ENCODE data around the gene RNMT.
"Not testable (repeated sequence)": the region's sequence is repeated elsewhere in the genome, so short reads cannot be mapped to it uniquely, and the experiment has no call there.

Gene RNMT

DNA sequence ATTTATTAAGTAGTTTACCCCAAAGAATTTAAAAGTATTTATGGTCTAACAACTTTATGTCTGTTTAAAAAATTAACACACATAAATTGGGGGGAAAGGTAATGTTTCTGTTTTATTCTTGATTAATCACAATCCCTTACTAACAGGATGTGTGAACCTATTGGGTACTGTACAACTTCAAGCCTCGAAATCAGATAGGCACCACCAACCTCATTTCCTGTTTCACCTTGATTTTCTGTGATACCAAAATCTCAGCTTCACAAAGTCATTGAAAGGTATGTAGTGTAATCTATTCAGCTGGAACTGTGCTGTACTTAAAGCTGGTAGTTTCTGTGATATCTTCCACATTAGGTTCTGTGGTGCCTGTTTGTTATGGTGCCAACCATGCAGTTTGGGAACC is 4.0 kb downstream of the RNMT start:
- H3K36me3 ChIP-seq (ENCODE audit: control insufficient read depth, insufficient read depth, low read length), result peaks cover 14% of the 10 kb centered on the region
- no peaks in the 10 kb centered on the region for H3K9me3 ChIP-seq (ENCODE audit: control insufficient read depth, low read length)
- peaks cover 3% of the 10 kb centered on the region for H3K4me1 ChIP-seq (ENCODE audit: control insufficient read depth, insufficient read depth, low read length)
- 100% methylated on average over 1 of the region's 1 CpG for WGBS, 2 experiments
- no peaks in the 10 kb centered on the region for H3K27me3 ChIP-seq (ENCODE audit: control insufficient read depth, insufficient read depth, low read length, poor library complexity, severe bottlenecking)
- H3K4me3 ChIP-seq (ENCODE audit: insufficient read depth, low read depth, low read length), result no peak overlapping the region
- no peak overlapping the region for H3K27ac ChIP-seq (ENCODE audit: insufficient read depth, low read depth, low read length, poor library complexity, severe bottlenecking)

DNA sequence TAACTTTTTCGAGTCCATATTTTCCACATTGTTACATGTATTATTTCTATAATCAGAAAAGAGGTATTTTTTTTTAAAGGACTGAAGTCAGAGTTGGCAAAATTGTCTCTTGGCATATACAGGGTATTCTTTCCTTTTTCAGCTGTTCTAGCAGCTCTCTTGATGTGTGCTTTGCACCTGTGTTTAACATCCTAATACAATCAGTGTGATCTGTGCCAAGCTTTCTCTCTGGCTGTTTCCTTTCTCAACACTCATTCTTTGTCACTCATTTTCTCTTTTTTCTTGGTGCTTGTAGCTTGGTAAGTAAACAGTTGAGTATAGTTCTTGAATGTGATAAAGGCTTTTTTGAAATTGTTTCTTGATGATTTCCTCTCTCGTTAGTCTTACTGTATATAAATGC is 9.2 kb downstream of the RNMT start:
- H3K4me3 ChIP-seq (ENCODE audit: insufficient read depth, low read depth, low read length), result no peak overlapping the region
- no peaks in the 10 kb centered on the region for H3K27me3 ChIP-seq (ENCODE audit: control insufficient read depth, insufficient read depth, low read length, poor library complexity, severe bottlenecking)
- H3K9me3 ChIP-seq (ENCODE audit: control insufficient read depth, low read length), result no peaks in the 10 kb centered on the region
- H3K27ac ChIP-seq (ENCODE audit: insufficient read depth, low read depth, low read length, poor library complexity, severe bottlenecking), result no peak overlapping the region
- peaks cover 37% of the 10 kb centered on the region for H3K36me3 ChIP-seq (ENCODE audit: control insufficient read depth, insufficient read depth, low read length)
- H3K4me1 ChIP-seq (ENCODE audit: control insufficient read depth, insufficient read depth, low read length), result no peaks in the 10 kb centered on the region
- WGBS, 2 experiments, result 89 to 100% methylated on average over 1 of the region's 2 CpGs

DNA sequence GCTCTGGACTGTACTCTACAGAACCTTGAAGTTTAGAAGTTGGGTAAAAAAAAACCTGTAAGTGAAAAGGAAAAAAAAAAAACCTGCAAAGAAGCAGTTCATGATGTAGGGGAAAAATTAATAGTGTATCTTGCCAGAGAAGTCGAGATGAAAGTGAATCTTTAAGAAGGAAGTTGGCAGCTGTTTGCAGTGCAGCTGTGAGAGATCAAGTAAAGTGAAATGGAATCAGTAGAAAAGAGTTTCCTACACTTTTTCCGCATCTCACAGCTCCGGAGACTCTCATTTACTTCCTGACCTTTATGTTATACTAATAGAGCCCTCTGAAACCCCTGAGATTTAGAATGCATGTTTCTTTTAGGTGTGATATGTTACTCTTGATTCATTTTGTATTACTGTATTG is 19.2 kb downstream of the RNMT start:
- WGBS, 2 experiments, result 93 to 99% methylated on average over 1 to 3 of the region's 3 CpGs
- Histone ChIP-seq H3K27ac (ENCODE audit: insufficient read depth, low read depth, low read length, poor library complexity, severe bottlenecking) (no peak overlapping the region), H3K9me3 (ENCODE audit: control insufficient read depth, low read length) (no peaks in the 10 kb centered on the region), H3K4me1 (ENCODE audit: control insufficient read depth, insufficient read depth, low read length) (no peaks in the 10 kb centered on the region), H3K36me3 (ENCODE audit: control insufficient read depth, insufficient read depth, low read length) (peaks cover 32% of the 10 kb centered on the region), H3K27me3 (ENCODE audit: control insufficient read depth, insufficient read depth, low read length, poor library complexity, severe bottlenecking) (no peaks in the 10 kb centered on the region), H3K4me3 (ENCODE audit: insufficient read depth, low read depth, low read length) (no peak overlapping the region)

DNA sequence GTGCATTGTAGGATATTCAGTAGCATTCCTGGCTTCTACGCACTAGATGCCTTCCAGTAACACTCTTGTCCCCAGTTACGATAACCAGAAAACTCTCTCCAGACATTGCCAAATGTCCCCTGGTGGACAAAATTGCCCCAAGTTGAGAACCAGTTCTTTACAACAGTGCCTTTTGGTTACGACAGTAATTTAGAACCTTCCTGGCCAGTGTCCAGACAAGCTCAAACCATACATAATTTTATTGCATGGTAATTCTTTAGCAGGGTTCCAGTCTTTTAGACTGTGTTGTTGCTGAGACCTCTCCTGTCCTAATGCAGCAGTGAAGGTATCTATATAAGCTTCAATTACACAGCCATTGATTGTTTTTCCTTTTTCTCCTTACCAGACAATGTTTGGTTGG is 20.2 kb downstream of the RNMT start:
- H3K4me3 ChIP-seq (ENCODE audit: insufficient read depth, low read depth, low read length), result no peak overlapping the region
- 93 to 98% methylated on average over 3 of the region's 3 CpGs for WGBS, 2 experiments
- H3K27me3 ChIP-seq (ENCODE audit: control insufficient read depth, insufficient read depth, low read length, poor library complexity, severe bottlenecking), result no peaks in the 10 kb centered on the region
- H3K9me3 ChIP-seq (ENCODE audit: control insufficient read depth, low read length), result no peaks in the 10 kb centered on the region
- H3K4me1 ChIP-seq (ENCODE audit: control insufficient read depth, insufficient read depth, low read length), result no peaks in the 10 kb centered on the region
- H3K27ac ChIP-seq (ENCODE audit: insufficient read depth, low read depth, low read length, poor library complexity, severe bottlenecking), result no peak overlapping the region
- H3K36me3 ChIP-seq (ENCODE audit: control insufficient read depth, insufficient read depth, low read length), result peaks cover 27% of the 10 kb centered on the region

DNA sequence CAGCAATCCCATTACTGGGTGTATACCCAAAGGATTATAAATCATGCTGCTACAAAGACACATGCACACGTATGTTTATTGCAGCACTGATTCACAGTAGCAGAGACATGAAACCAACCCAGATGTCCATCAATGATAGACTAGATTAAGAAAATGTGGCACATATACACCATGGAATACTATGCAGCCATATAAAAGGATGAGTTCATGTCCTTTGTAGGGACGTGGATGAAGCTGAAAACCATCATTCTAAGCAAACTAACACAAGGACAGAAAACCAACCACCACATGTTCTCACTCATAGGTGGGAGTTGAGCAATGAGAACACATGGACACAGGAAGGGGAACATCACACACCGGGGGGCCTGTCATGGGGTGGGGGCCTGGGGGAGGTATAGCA is 25.1 kb downstream of the RNMT start:
- H3K36me3 ChIP-seq (ENCODE audit: control insufficient read depth, insufficient read depth, low read length), result peaks cover 27% of the 10 kb centered on the region

DNA sequence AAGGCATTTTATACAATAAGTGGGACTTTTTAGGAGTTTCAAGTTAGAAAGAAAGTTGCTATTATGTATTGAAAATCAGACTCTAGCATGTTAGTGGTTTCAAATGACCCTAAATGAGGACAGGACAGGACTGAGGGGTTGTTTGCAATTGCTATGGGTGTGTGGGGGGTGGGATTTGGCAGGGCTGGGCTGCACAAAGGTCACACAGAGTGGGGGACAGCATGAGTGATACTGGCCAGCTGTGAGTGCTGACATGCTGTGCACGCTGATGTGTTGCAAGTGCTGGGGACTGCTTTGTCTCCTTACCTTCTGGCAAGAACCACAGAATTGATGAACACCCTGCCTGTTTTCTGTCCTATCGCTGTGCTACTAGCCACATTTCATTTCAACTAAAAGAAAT is 29.8 kb downstream of the RNMT start:
- Histone ChIP-seq H3K4me1 (ENCODE audit: control insufficient read depth, insufficient read depth, low read length) (no peaks in the 10 kb centered on the region), H3K27ac (ENCODE audit: insufficient read depth, low read depth, low read length, poor library complexity, severe bottlenecking) (no peak overlapping the region), H3K4me3 (ENCODE audit: insufficient read depth, low read depth, low read length) (no peak overlapping the region), H3K36me3 (ENCODE audit: control insufficient read depth, insufficient read depth, low read length) (peaks cover 16% of the 10 kb centered on the region), H3K27me3 (ENCODE audit: control insufficient read depth, insufficient read depth, low read length, poor library complexity, severe bottlenecking) (no peaks in the 10 kb centered on the region), H3K9me3 (ENCODE audit: control insufficient read depth, low read length) (no peaks in the 10 kb centered on the region)
- WGBS, 2 experiments, result 90 to 98% methylated on average over 2 of the region's 2 CpGs

More for the DNA sequence above, 25.1 kb downstream of the RNMT start:
- H3K9me3 ChIP-seq (ENCODE audit: control insufficient read depth, low read length); H3K4me3 ChIP-seq (ENCODE audit: insufficient read depth, low read depth, low read length); H3K27me3 ChIP-seq (ENCODE audit: control insufficient read depth, insufficient read depth, low read length, poor library complexity, severe bottlenecking); H3K4me1 ChIP-seq (ENCODE audit: control insufficient read depth, insufficient read depth, low read length); H3K27ac ChIP-seq (ENCODE audit: insufficient read depth, low read depth, low read length, poor library complexity, severe bottlenecking): not testable (repeated sequence)
- WGBS, 2 experiments, result 78 to 83% methylated on average over 2 to 3 of the region's 3 CpGs

DNA sequence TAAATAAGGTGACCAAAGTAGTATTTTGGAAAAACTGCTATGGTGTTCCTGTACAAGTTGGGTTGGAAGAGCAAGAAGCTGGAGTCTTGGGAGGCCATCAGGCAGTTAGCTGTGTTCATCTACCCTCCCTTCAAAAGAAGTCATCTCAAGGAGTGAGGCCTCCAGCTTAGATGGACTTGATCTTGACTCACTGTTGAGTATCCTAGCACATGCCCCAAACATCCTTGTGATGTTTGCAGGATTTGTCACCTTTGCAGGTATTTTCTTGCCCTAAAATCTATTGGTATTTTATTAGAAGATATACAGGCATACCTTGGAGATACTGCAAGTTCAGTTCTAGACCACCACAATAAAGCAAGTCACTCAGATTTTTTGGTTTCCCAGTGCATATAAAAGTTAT is 30.2 kb downstream of the RNMT start:
- Histone ChIP-seq H3K9me3 (ENCODE audit: control insufficient read depth, low read length) (no peaks in the 10 kb centered on the region), H3K36me3 (ENCODE audit: control insufficient read depth, insufficient read depth, low read length) (peaks cover 16% of the 10 kb centered on the region), H3K27ac (ENCODE audit: insufficient read depth, low read depth, low read length, poor library complexity, severe bottlenecking) (no peak overlapping the region), H3K27me3 (ENCODE audit: control insufficient read depth, insufficient read depth, low read length, poor library complexity, severe bottlenecking) (no peaks in the 10 kb centered on the region), H3K4me3 (ENCODE audit: insufficient read depth, low read depth, low read length) (no peak overlapping the region), H3K4me1 (ENCODE audit: control insufficient read depth, insufficient read depth, low read length) (no peaks in the 10 kb centered on the region)

DNA sequence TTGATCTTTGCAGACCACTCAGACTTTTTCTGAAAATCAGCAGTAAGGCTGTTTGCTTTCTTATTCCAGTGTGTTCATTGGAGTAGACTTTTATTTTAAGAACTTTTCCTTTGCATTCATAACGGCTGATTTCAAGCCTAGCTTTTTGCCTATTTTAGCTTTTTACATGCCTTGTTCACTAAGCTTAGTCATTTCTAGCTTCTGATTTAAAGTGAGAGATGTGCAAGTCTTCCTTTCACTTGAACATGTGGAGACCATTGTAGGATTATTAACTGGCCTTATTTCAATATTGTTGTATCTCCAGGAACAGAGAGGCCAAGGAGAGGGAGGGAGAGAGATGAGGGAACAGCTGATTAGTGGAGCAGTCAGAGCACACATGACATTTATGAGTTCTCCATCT is 32.1 kb downstream of the RNMT start:
- no peaks in the 10 kb centered on the region for H3K27me3 ChIP-seq (ENCODE audit: control insufficient read depth, insufficient read depth, low read length, poor library complexity, severe bottlenecking)
- H3K4me1 ChIP-seq (ENCODE audit: control insufficient read depth, insufficient read depth, low read length), result no peaks in the 10 kb centered on the region
- 91 to 95% methylated on average over 1 of the region's 1 CpG for WGBS, 2 experiments
- peaks cover 16% of the 10 kb centered on the region for H3K36me3 ChIP-seq (ENCODE audit: control insufficient read depth, insufficient read depth, low read length)
- no peaks in the 10 kb centered on the region for H3K9me3 ChIP-seq (ENCODE audit: control insufficient read depth, low read length)
- H3K27ac ChIP-seq (ENCODE audit: insufficient read depth, low read depth, low read length, poor library complexity, severe bottlenecking), result no peak overlapping the region
- H3K4me3 ChIP-seq (ENCODE audit: insufficient read depth, low read depth, low read length), result no peak overlapping the region

DNA sequence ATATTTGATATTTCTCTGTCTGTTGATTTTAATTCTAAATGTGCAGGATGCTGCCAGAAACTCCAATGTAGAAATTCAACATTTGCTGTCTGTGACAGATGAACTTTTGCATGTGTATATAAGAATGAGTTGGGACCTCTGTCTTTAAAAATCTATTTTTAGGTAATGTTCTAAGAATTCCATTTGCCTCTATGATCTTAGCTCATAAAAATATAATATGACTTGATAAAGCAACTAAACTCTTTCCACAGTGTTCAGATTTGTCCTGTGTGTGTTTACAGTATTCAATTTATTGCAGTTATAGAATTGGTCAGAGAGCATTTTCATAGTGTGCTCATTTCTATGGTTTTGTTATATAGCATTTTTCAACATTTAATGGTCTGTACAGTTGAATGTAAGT is 33.6 kb downstream of the RNMT start:
- Histone ChIP-seq H3K36me3 (ENCODE audit: control insufficient read depth, insufficient read depth, low read length) (peaks cover 6% of the 10 kb centered on the region), H3K4me1 (ENCODE audit: control insufficient read depth, insufficient read depth, low read length) (no peaks in the 10 kb centered on the region), H3K27ac (ENCODE audit: insufficient read depth, low read depth, low read length, poor library complexity, severe bottlenecking) (no peak overlapping the region), H3K27me3 (ENCODE audit: control insufficient read depth, insufficient read depth, low read length, poor library complexity, severe bottlenecking) (no peaks in the 10 kb centered on the region), H3K4me3 (ENCODE audit: insufficient read depth, low read depth, low read length) (no peak overlapping the region), H3K9me3 (ENCODE audit: control insufficient read depth, low read length) (no peaks in the 10 kb centered on the region)

DNA sequence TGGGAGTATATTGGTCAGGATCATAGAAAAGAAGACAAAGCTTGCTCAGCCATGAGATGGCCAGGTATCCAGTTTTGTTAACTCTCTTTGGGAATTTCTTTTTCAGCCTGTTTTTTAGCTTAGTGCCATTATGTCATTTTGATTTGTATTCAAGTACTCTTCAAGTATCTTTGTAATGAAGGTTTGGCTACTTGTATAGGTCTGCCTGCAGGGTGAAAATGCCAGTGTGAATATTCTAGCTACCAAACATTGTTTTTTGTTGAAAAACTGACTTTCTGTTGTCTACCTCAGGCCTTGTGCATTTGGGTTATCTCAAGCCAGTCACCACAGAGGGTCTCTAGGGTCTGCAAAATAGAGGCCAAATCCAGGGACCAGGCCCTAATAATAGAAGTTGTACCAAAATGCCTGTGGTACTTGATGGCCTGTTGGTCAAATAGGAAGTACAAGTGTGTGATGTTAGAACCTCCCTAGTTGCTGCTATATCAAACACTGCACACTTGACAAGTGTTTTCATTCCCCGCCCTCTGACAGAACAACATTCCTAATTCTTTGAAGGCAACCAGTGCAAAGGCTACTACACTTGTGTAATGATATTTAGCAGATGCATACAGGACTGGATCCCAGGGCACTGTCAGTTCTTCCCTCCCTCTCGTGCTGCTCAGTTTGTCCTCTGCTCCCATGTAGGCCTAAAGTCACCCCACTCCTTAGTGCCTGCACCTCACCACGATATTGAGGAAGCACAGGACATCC is 36.4 kb downstream of the RNMT start:
- no peak overlapping the region for H3K4me3 ChIP-seq (ENCODE audit: insufficient read depth, low read depth, low read length)
- no peaks in the 10 kb centered on the region for H3K27me3 ChIP-seq (ENCODE audit: control insufficient read depth, insufficient read depth, low read length, poor library complexity, severe bottlenecking)
- H3K27ac ChIP-seq (ENCODE audit: insufficient read depth, low read depth, low read length, poor library complexity, severe bottlenecking), result no peak overlapping the region
- no peaks in the 10 kb centered on the region for H3K4me1 ChIP-seq (ENCODE audit: control insufficient read depth, insufficient read depth, low read length)
- no peaks in the 10 kb centered on the region for H3K36me3 ChIP-seq (ENCODE audit: control insufficient read depth, insufficient read depth, low read length)
- 91 to 94% methylated on average over 3 of the region's 3 CpGs for WGBS, 2 experiments
- H3K9me3 ChIP-seq (ENCODE audit: control insufficient read depth, low read length), result no peaks in the 10 kb centered on the region

DNA sequence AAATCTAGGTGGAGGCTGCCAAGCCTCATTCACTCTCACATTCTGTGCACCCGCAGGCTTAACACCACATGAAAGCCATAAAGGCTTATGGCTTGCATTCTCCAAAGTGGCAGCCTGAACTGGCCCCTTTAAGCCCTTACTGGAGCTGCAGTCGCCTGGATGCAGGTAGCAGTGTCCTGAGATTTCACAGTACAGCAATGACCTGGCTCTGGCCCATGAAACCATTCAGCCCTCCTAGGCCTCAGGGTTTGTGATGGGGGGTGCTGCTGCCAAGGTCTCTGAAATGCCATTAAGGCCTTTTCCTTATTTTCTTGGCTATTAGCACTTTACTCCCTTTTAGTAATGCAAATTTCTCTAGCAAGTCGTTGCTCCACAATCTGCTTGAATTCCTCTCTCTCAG is 48.6 kb downstream of the RNMT start:
- H3K27ac ChIP-seq (ENCODE audit: insufficient read depth, low read depth, low read length, poor library complexity, severe bottlenecking), result no peak overlapping the region
- H3K27me3 ChIP-seq (ENCODE audit: control insufficient read depth, insufficient read depth, low read length, poor library complexity, severe bottlenecking), result no peaks in the 10 kb centered on the region
- no peaks in the 10 kb centered on the region for H3K9me3 ChIP-seq (ENCODE audit: control insufficient read depth, low read length)
- WGBS, 2 experiments, result 61 to 64% methylated on average over 3 of the region's 3 CpGs
- no peaks in the 10 kb centered on the region for H3K4me1 ChIP-seq (ENCODE audit: control insufficient read depth, insufficient read depth, low read length)
- H3K36me3 ChIP-seq (ENCODE audit: control insufficient read depth, insufficient read depth, low read length), result no peaks in the 10 kb centered on the region
- H3K4me3 ChIP-seq (ENCODE audit: insufficient read depth, low read depth, low read length), result no peak overlapping the region

Data from ectodermal cell (in vitro differentiated cells).